ENCODE results near the gene MAP4.

DNA sequence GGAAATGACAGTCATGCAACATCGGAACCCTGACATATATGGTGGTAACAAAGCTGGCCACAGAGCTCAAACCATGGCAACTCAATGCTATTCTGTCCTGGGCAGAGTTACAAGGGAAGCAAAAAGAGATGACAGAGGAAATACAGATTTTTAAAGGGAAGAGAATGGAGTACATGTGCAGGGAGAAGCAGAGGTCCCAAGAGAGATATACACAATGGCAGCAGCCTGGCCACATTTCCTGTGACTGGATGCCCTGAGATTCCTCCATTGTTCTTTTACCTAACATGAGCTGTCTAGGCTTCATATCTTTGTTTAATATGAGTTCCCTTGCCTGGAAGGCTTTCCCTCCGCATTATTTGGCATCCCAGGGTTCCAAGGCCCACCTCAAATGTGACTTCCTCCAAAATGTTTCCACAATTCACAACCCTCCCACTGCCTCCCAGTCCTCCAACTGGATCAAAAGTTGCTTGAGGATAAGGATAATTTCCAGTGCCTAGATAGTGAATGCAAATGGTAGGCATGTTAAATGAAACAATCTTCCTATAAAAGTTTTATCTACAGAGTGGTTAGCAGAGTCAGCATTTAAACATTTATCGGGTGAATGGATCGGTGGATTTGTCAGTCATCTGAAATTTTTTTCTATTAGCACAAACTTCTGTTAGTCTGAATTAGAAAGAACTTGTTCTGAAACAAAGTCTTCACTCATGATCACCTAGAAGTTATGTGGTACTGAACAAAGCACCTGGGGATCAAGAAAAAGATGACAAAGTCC, 127.0 kb downstream of the MAP4 start:
- no peak for TF ChIP-seq EP300 (conservative IDR thresholded peaks at IDR 0.05; ENCODE audit: poor library complexity, severe bottlenecking)
- no peak for TF ChIP-seq TAF1 (IDR thresholded peaks at IDR 0.05; ENCODE audit: low read depth)
- TF ChIP-seq REST (IDR thresholded peaks at IDR 0.05; ENCODE audit: borderline replicate concordance): no peak
- TF ChIP-seq CTCF (IDR thresholded peaks at IDR 0.05; ENCODE audit: poor library complexity, severe bottlenecking): no peak
- no peak for TF ChIP-seq MXI1 (conservative IDR thresholded peaks at IDR 0.05; ENCODE audit: poor library complexity, severe bottlenecking)
- TF ChIP-seq EZH2 (IDR thresholded peaks at IDR 0.05; ENCODE audit: borderline replicate concordance, insufficient read depth, low read length, poor library complexity, severe bottlenecking): no peak
- TF ChIP-seq RAD21 (conservative IDR thresholded peaks at IDR 0.05): no peak
